Mesothelial cell of epicardium (in vitro differentiated cells): ENCODE results near the gene OR52H1. TPM values are rescaled to one million over a fixed set of nuclear protein-coding genes. Genes with fewer than 3 reads are reported as not detected.

Experiments used
- DNase-seq, 2 experiments: peaks; one replicate each; pipeline ENCODE4 v3.0.0; 2021; ENCODE audit warnings: low spot score in 2 of 2; ENCODE audit not compliant: unreplicated experiment in 2 of 2
- H3K27ac Mint-ChIP-seq: 2 replicates; pipeline ENCODE4 v1.8.0; 2021; ENCODE audit warnings: mixed read lengths
- H3K27me3 Mint-ChIP-seq: 2 replicates; pipeline ENCODE4 v1.8.0; 2021; ENCODE audit warnings: low read depth, mixed read lengths
- H3K36me3 Mint-ChIP-seq: 2 replicates; pipeline ENCODE4 v1.8.0; 2021; ENCODE audit warnings: mixed read lengths
- H3K4me1 Mint-ChIP-seq: 2 replicates; pipeline ENCODE4 v1.8.0; 2021; ENCODE audit warnings: mixed read lengths
- H3K4me3 Mint-ChIP-seq: 2 replicates; pipeline ENCODE4 v1.8.0; 2021; ENCODE audit warnings: mild to moderate bottlenecking, moderate library complexity, mixed read lengths
- H3K9me3 Mint-ChIP-seq: 2 replicates; pipeline ENCODE4 v1.8.0; 2021; ENCODE audit warnings: mixed read lengths
- total RNA-seq: library from RNA; stranded (reverse); gene quantifications from 3 replicates; pipeline ENCODE4 v1.2.1, GENCODE V29; 2021
- TF ChIP-seq, protein P1 (sequence below): fragments of 200-600 bp; sonication (generic); IDR thresholded peaks from one replicate; pipeline ENCODE4 v1.5.0; 2021; ENCODE audit warnings: antibody characterized with exemption; ENCODE audit not compliant: unreplicated experiment

The OR52H1 gene
- total RNA-seq, 1 donor from 2014 or later, result 1.3 TPM

DNA sequence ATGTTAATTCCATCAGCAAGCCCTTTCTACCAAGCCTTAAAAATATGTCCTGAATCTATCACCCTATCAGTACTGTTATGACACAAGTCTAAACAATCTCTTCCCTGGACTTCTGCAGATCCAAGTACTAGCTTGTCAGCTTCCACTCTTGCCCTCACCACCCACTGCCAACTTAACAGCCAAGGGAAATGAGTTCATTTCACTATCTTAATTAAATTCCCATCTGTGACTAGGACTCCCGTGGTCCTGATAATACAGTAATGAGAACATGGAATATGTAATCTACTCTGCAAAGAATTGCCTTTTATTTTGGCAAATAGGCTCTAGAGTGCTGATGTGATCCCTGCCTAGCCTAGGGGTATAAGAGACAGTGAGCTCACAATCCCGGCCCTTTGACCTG lies 48.7 kb downstream of the OR52H1 start:
- Mint-ChIP-seq H3K9me3 (no peaks in the 10 kb centered on the region), H3K27me3 (peaks cover 10% of the 10 kb centered on the region), H3K4me3 (no peak overlapping the region), H3K36me3 (no peaks in the 10 kb centered on the region), H3K4me1 (no peaks in the 10 kb centered on the region), H3K27ac (no peak overlapping the region)
- TF ChIP-seq, protein P1, sequence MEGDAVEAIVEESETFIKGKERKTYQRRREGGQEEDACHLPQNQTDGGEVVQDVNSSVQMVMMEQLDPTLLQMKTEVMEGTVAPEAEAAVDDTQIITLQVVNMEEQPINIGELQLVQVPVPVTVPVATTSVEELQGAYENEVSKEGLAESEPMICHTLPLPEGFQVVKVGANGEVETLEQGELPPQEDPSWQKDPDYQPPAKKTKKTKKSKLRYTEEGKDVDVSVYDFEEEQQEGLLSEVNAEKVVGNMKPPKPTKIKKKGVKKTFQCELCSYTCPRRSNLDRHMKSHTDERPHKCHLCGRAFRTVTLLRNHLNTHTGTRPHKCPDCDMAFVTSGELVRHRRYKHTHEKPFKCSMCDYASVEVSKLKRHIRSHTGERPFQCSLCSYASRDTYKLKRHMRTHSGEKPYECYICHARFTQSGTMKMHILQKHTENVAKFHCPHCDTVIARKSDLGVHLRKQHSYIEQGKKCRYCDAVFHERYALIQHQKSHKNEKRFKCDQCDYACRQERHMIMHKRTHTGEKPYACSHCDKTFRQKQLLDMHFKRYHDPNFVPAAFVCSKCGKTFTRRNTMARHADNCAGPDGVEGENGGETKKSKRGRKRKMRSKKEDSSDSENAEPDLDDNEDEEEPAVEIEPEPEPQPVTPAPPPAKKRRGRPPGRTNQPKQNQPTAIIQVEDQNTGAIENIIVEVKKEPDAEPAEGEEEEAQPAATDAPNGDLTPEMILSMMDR, result no peak
- DNase-seq, result no peak

Other genes with a start within 250 kb of the OR52H1 start
- gene OR51B4, start 246.6 kb downstream of the OR52H1 start, total RNA-seq, result 0.25 to 0.65 TPM (median 0.47 TPM) in 3 replicates
- gene OR51B2, start 224.2 kb downstream of the OR52H1 start, total RNA-seq, result 0.41 to 0.56 TPM in 2 of 3 replicates, not detected in the other
- 0.89 to 1.2 TPM (median 1.1 TPM) in 3 replicates for gene OR51B5, start 205.0 kb downstream of the OR52H1 start, total RNA-seq
- not detected in 3 replicates for gene OR51B6, start 197.0 kb downstream of the OR52H1 start, total RNA-seq
- not detected in 3 replicates for gene OR51M1, start 164.7 kb downstream of the OR52H1 start, total RNA-seq
- not detected in 3 replicates for gene OR51Q1, start 126.4 kb downstream of the OR52H1 start, total RNA-seq
- gene OR51I1, start 107.0 kb downstream of the OR52H1 start, total RNA-seq, result 0.50 to 0.93 TPM (median 0.63 TPM) in 3 replicates
- not detected in 3 replicates for gene OR51I2, start 99.2 kb downstream of the OR52H1 start, total RNA-seq
- not detected in 3 replicates for gene OR52D1, start 59.9 kb downstream of the OR52H1 start, total RNA-seq
- gene UBQLN3, start 38.6 kb downstream of the OR52H1 start, total RNA-seq, result 0.63 to 1.2 TPM (median 0.71 TPM) in 3 replicates
- 1.9 to 2.1 TPM (median 2.0 TPM) in 3 replicates for gene UBQLNL, start 31.8 kb downstream of the OR52H1 start, total RNA-seq
- not detected in 3 replicates for gene OR52B6, start 32.3 kb upstream of the OR52H1 start, total RNA-seq
- gene TRIM6, start 48.1 kb upstream of the OR52H1 start, total RNA-seq, result 13.4 to 14.6 TPM (median 14.0 TPM) in 3 replicates
- gene TRIM34, start 76.5 kb upstream of the OR52H1 start, total RNA-seq, result 5.0 to 7.1 TPM (median 5.1 TPM) in 3 replicates
- 67.0 to 74.0 TPM (median 68.5 TPM) in 3 replicates for gene TRIM5, start 136.5 kb upstream of the OR52H1 start, total RNA-seq
- gene TRIM22, start 141.2 kb upstream of the OR52H1 start, total RNA-seq, result 45.8 to 52.1 TPM (median 50.9 TPM) in 3 replicates
- gene OR56B1, start 187.9 kb upstream of the OR52H1 start, total RNA-seq, result 0.11 TPM in 1 of 3 replicates, not detected in the others
- gene OR52N4, start 205.7 kb upstream of the OR52H1 start, total RNA-seq, result 0.18 TPM in 1 of 3 replicates, not detected in the others
- gene OR52N5, start 234.8 kb upstream of the OR52H1 start, total RNA-seq, result not detected in 3 replicates
- not detected in 3 replicates for gene OR52N1, start 242.7 kb upstream of the OR52H1 start, total RNA-seq